T-helper 17 cell (primary cell): ENCODE results near the gene PTPRN2. TPM values are rescaled to one million over a fixed set of nuclear protein-coding genes. Genes with fewer than 3 reads are reported as not detected.

ENCODE experiments used
- ATAC-seq: fragments of 150-1000 bp; cut with Tn5 transposase; 2 replicates; pipeline ENCODE4 v1.10.0; 2021; ENCODE audit warnings: mild to moderate bottlenecking, moderate library complexity
- DNase-seq, 3 donors: peaks; one replicate each; pipeline versions ENCODE4 v3.0.0 to v3.0.0-alpha.2; 2020 to 2021
- H3K9me3 ChIP-seq: one replicate; pipeline ENCODE4 v1.7.0; 2013; ENCODE audit warnings: low read length, mild to moderate bottlenecking; ENCODE audit not compliant: control insufficient read depth, poor library complexity, severe bottlenecking
- H3K27ac Mint-ChIP-seq: one replicate; pipeline ENCODE4 v1.8.0; 2022; ENCODE audit warnings: mild to moderate bottlenecking, moderate library complexity, mixed read lengths
- H3K27me3 Mint-ChIP-seq: one replicate; pipeline ENCODE4 v1.8.0; 2022; ENCODE audit warnings: mixed read lengths
- H3K36me3 Mint-ChIP-seq: one replicate; pipeline ENCODE4 v1.8.0; 2022; ENCODE audit warnings: low read depth, mixed read lengths
- H3K4me1 Mint-ChIP-seq: one replicate; pipeline ENCODE4 v1.8.0; 2022; ENCODE audit warnings: mild to moderate bottlenecking, mixed read lengths
- H3K4me3 Mint-ChIP-seq: one replicate; pipeline ENCODE4 v1.8.0; 2022; ENCODE audit warnings: mild to moderate bottlenecking, moderate library complexity, mixed read lengths
- total RNA-seq, 4 donors: library from RNA in 2 of 4; stranded (reverse) in 2 of 4; gene quantifications; one replicate each; pipeline ENCODE4 v1.2.3 and lab custom pipeline; 2022 to 2026

The PTPRN2 gene
- total RNA-seq, 2 donors from 2014 or later: 0.42 to 0.57 TPM

- no peaks in the 10 kb centered on the region for H3K9me3 ChIP-seq
- H3K27me3 Mint-ChIP-seq: no peaks in the 10 kb centered on the region
- H3K27ac Mint-ChIP-seq: no peak overlapping the region
- H3K4me3 Mint-ChIP-seq: no peak overlapping the region
- DNase-seq: no peak
- no peaks in the 10 kb centered on the region for H3K36me3 Mint-ChIP-seq
- no peak for ATAC-seq
- H3K4me1 Mint-ChIP-seq: no peaks in the 10 kb centered on the region
Measured at GRCh38 chr7:158322616-158323530, 264.8 kb downstream of the PTPRN2 start.

GRCh38 chr7:158321936-158322615 is 265.5 kb downstream of the PTPRN2 start:
- Mint-ChIP-seq H3K27ac (no peak overlapping the region), H3K4me3 (no peak overlapping the region), H3K27me3 (peaks cover under 1% of the 10 kb centered on the region), H3K4me1 (no peaks in the 10 kb centered on the region), H3K36me3 (no peaks in the 10 kb centered on the region)
- ATAC-seq: no peak
- DNase-seq: no peak
- H3K9me3 ChIP-seq: no peaks in the 10 kb centered on the region

- Mint-ChIP-seq H3K4me3 (no peak overlapping the region), H3K27me3 (peaks cover 6% of the 10 kb centered on the region), H3K36me3 (no peaks in the 10 kb centered on the region), H3K4me1 (no peaks in the 10 kb centered on the region), H3K27ac (no peak overlapping the region)
- DNase-seq: no peak
- ATAC-seq: no peak
- H3K9me3 ChIP-seq: no peaks in the 10 kb centered on the region
Measured at GRCh38 chr7:158321056-158321700, 266.4 kb downstream of the PTPRN2 start.

GRCh38 chr7:158320328-158320727 is 267.3 kb downstream of the PTPRN2 start:
- H3K4me3 Mint-ChIP-seq: no peak overlapping the region
- ATAC-seq (no peak), DNase-seq (no peak)
- no peaks in the 10 kb centered on the region for H3K9me3 ChIP-seq
- no peak overlapping the region for H3K27ac Mint-ChIP-seq
- peaks cover 6% of the 10 kb centered on the region for H3K27me3 Mint-ChIP-seq
- H3K36me3 Mint-ChIP-seq: no peaks in the 10 kb centered on the region
- H3K4me1 Mint-ChIP-seq: no peaks in the 10 kb centered on the region

- Mint-ChIP-seq H3K27ac (no peak overlapping the region), H3K4me3 (no peak overlapping the region), H3K4me1 (no peaks in the 10 kb centered on the region), H3K36me3 (no peaks in the 10 kb centered on the region), H3K27me3 (peaks cover 6% of the 10 kb centered on the region)
- ATAC-seq (no peak), DNase-seq (no peak)
- H3K9me3 ChIP-seq: no peaks in the 10 kb centered on the region
Measured at GRCh38 chr7:158318511-158318913, 269.1 kb downstream of the PTPRN2 start.

GRCh38 chr7:158317238-158318205 is 270.1 kb downstream of the PTPRN2 start:
- Mint-ChIP-seq H3K4me1 (no peaks in the 10 kb centered on the region), H3K27me3 (peaks cover 6% of the 10 kb centered on the region), H3K36me3 (no peaks in the 10 kb centered on the region), H3K4me3 (peak overlapping the region; percentile 31), H3K27ac (no peak overlapping the region)
- H3K9me3 ChIP-seq: no peaks in the 10 kb centered on the region
- DNase-seq: no peak
- ATAC-seq: no peak

- Mint-ChIP-seq H3K4me3 (no peak overlapping the region), H3K27me3 (peaks cover 6% of the 10 kb centered on the region), H3K4me1 (no peaks in the 10 kb centered on the region), H3K27ac (no peak overlapping the region), H3K36me3 (no peaks in the 10 kb centered on the region)
- ATAC-seq (no peak), DNase-seq (no peak)
- peaks cover 2% of the 10 kb centered on the region for H3K9me3 ChIP-seq
Measured at GRCh38 chr7:158316466-158317031, 271.1 kb downstream of the PTPRN2 start.

- Mint-ChIP-seq H3K27me3 (peaks cover 6% of the 10 kb centered on the region), H3K27ac (no peak overlapping the region), H3K4me3 (no peak overlapping the region), H3K4me1 (no peaks in the 10 kb centered on the region), H3K36me3 (no peaks in the 10 kb centered on the region)
- H3K9me3 ChIP-seq: peaks cover 2% of the 10 kb centered on the region
- ATAC-seq (no peak), DNase-seq (no peak)
Measured at GRCh38 chr7:158315881-158316280, 271.7 kb downstream of the PTPRN2 start.

- Mint-ChIP-seq H3K36me3 (no peaks in the 10 kb centered on the region), H3K4me1 (no peaks in the 10 kb centered on the region), H3K4me3 (no peak overlapping the region), H3K27me3 (peaks cover 6% of the 10 kb centered on the region), H3K27ac (no peak overlapping the region)
- DNase-seq: no peak
- no peak for ATAC-seq
- H3K9me3 ChIP-seq: peaks cover 2% of the 10 kb centered on the region
Measured at GRCh38 chr7:158315326-158315725, 272.3 kb downstream of the PTPRN2 start.

GRCh38 chr7:158314394-158314793 is 273.2 kb downstream of the PTPRN2 start:
- H3K4me3 Mint-ChIP-seq: no peak overlapping the region
- ATAC-seq (no peak), DNase-seq (no peak)
- H3K27me3 Mint-ChIP-seq: peaks cover 6% of the 10 kb centered on the region
- H3K9me3 ChIP-seq: peaks cover 2% of the 10 kb centered on the region
- no peaks in the 10 kb centered on the region for H3K36me3 Mint-ChIP-seq
- no peaks in the 10 kb centered on the region for H3K4me1 Mint-ChIP-seq
- H3K27ac Mint-ChIP-seq: no peak overlapping the region

GRCh38 chr7:158313931-158314330 is 273.7 kb downstream of the PTPRN2 start:
- Mint-ChIP-seq H3K36me3 (no peaks in the 10 kb centered on the region), H3K27me3 (peaks cover 6% of the 10 kb centered on the region), H3K4me3 (no peak overlapping the region), H3K4me1 (no peaks in the 10 kb centered on the region), H3K27ac (no peak overlapping the region)
- DNase-seq (no peak), ATAC-seq (no peak)
- peaks cover 2% of the 10 kb centered on the region for H3K9me3 ChIP-seq

GRCh38 chr7:158312789-158313188 is 274.8 kb downstream of the PTPRN2 start:
- Mint-ChIP-seq H3K27ac (no peak overlapping the region), H3K4me3 (no peak overlapping the region), H3K4me1 (no peaks in the 10 kb centered on the region), H3K27me3 (peaks cover 6% of the 10 kb centered on the region), H3K36me3 (no peaks in the 10 kb centered on the region)
- ATAC-seq (no peak), DNase-seq (no peak)
- H3K9me3 ChIP-seq: peaks cover 2% of the 10 kb centered on the region
